Effector CD4-positive, alpha-beta T cell (primary cell): ENCODE data around the gene CRYL1.

Experiments
- DNase-seq: peaks from one replicate; pipeline ENCODE4 v3.0.0-alpha.2; 2020

The CRYL1 gene

GRCh38 chr13:20418953-20419352 is 106.7 kb downstream of the CRYL1 start:
- DNase-seq = no peak

- DNase-seq = no peak
Measured at GRCh38 chr13:20416223-20416745, 109.4 kb downstream of the CRYL1 start.

GRCh38 chr13:20415694-20416107 is 110.0 kb downstream of the CRYL1 start:
- DNase-seq = no peak

- no peak for DNase-seq
Measured at GRCh38 chr13:20415306-20415679, 110.4 kb downstream of the CRYL1 start.

- DNase-seq = no peak
Measured at GRCh38 chr13:20414546-20415305, 110.9 kb downstream of the CRYL1 start.

- DNase-seq = no peak
Measured at GRCh38 chr13:20412691-20413355, 112.8 kb downstream of the CRYL1 start.

GRCh38 chr13:20411638-20412342 is 113.9 kb downstream of the CRYL1 start:
- DNase-seq = no peak

GRCh38 chr13:20410726-20411125 is 114.9 kb downstream of the CRYL1 start:
- no peak for DNase-seq

- DNase-seq = no peak
Measured at GRCh38 chr13:20408181-20408580, 117.5 kb downstream of the CRYL1 start.

- no peak for DNase-seq
Measured at GRCh38 chr13:20407759-20408158, 117.9 kb downstream of the CRYL1 start.

GRCh38 chr13:20405691-20406090 is 120.0 kb downstream of the CRYL1 start:
- DNase-seq = no peak

GRCh38 chr13:20404488-20405222 is 121.0 kb downstream of the CRYL1 start:
- DNase-seq = no peak

GRCh38 chr13:20403826-20404225 is 121.8 kb downstream of the CRYL1 start:
- DNase-seq = no peak

GRCh38 chr13:20402881-20403280 is 122.8 kb downstream of the CRYL1 start:
- no peak for DNase-seq

- DNase-seq = no peak
Measured at GRCh38 chr13:20401931-20402856, 123.5 kb downstream of the CRYL1 start.

- DNase-seq = no peak
Measured at GRCh38 chr13:20401531-20401930, 124.1 kb downstream of the CRYL1 start.

GRCh38 chr13:20400774-20401173 is 124.9 kb downstream of the CRYL1 start:
- DNase-seq = no peak

GRCh38 chr13:20399961-20400360 is 125.7 kb downstream of the CRYL1 start:
- no peak for DNase-seq

- DNase-seq = no peak
Measured at GRCh38 chr13:20399515-20399914, 126.1 kb downstream of the CRYL1 start.

GRCh38 chr13:20398459-20398858 is 127.2 kb downstream of the CRYL1 start:
- no peak for DNase-seq

GRCh38 chr13:20397896-20398295 is 127.8 kb downstream of the CRYL1 start:
- DNase-seq = no peak
